HCT116 (cell line): ENCODE measurements around the gene SEPTIN3. TPM values are rescaled to one million over a fixed set of nuclear protein-coding genes. Genes with fewer than 3 reads are reported as not detected.
A peak's percentile ranks its signal among the peaks of the same experiment; 100 is the strongest.

Experiments
- ATAC-seq: fragments of 200-7000 bp; cut with Tn5 transposase; 2 replicates; pipeline ENCODE4 v1.9.1; 2020; ENCODE audit warnings: mild to moderate bottlenecking, moderate library complexity
- BruUV-seq: library from RNA; stranded (reverse); fragments of 400-500 nt; replicated peaks from 2 replicates; lab custom pipeline; 2021; lab: Mats Ljungman, UMichigan
- CTCF ChIA-PET: fragments of 300-600 bp; sonication (Branson Sonifier 250); formaldehyde crosslinking; loops from one replicate; lab custom pipeline; 2021; ENCODE audit warnings: antibody characterized with exemption; lab: Charles Lee
- POLR2A ChIA-PET: fragments of 300-600, 350-600 bp; sonication (Branson Sonifier 250); formaldehyde crosslinking; loops from one replicate; lab custom pipeline; 2021; ENCODE audit warnings: antibody characterized with exemption; lab: Charles Lee
- RAD21 ChIA-PET, 2 experiments: fragments of 300-600 bp; sonication (Branson Sonifier 250); formaldehyde crosslinking; loops; one replicate each; lab custom pipeline; 2023; ENCODE audit warnings: low total read pairs in 2 of 2; ENCODE audit not compliant: uncharacterized antibody in 2 of 2, unreplicated experiment in 2 of 2, low non-redundant PET in 1 of 2; lab: Charles Lee
- DNase-seq: peaks from one replicate; pipeline ENCODE4 v3.0.0-alpha.2; 2010; ENCODE audit warnings: low read depth, low spot score
- H2AFZ ChIP-seq: fragments of 200-600 bp; shearing (Covaris generic), sonication (generic); 2 replicates; pipeline ENCODE4 v1.6.1; 2017; ENCODE audit warnings: low read depth, mixed run types, mixed read lengths, antibody characterized with exemption, low read length; ENCODE audit not compliant: poor library complexity, severe bottlenecking
- H3K27ac ChIP-seq: 2 replicates; pipeline ENCODE4 v1.5.1; 2012; ENCODE audit warnings: low read depth, low read length
- H3K27me3 ChIP-seq: fragments of 200-600 bp; sonication (generic); 2 replicates; pipeline ENCODE4 v1.6.1; 2016; ENCODE audit warnings: mixed run types, low read length, mixed read lengths; ENCODE audit not compliant: insufficient read depth
- H3K36me3 ChIP-seq, 2 experiments: fragments of 200-500 bp in 1 of 2; fragments of 200-600 bp in 1 of 2; sonication (Bioruptor generic) in 1 of 2; sonication (generic) in 1 of 2; 2 replicates each; pipeline versions ENCODE4 v1.5.1 to v1.6.1; 2014 to 2016; ENCODE audit warnings: low read length in 2 of 2, inconsistent platforms in 1 of 2, mixed read lengths in 1 of 2, mixed run types in 1 of 2; ENCODE audit not compliant: insufficient read depth in 2 of 2, control insufficient read depth in 1 of 2
- H3K4me1 ChIP-seq, 2 experiments: fragments of 200-600 bp in 1 of 2; sonication (generic) in 1 of 2; 2 replicates each; pipeline versions ENCODE4 v1.5.1 to v1.6.1; 2012 to 2017; ENCODE audit warnings: low read length in 2 of 2, inconsistent platforms in 1 of 2, mild to moderate bottlenecking in 1 of 2, mixed read lengths in 1 of 2, mixed run types in 1 of 2, moderate library complexity in 1 of 2; ENCODE audit not compliant: insufficient read depth in 2 of 2, control insufficient read depth in 1 of 2
- H3K4me2 ChIP-seq: fragments of 200-600 bp; sonication (generic); 2 replicates; pipeline ENCODE4 v1.6.1; 2017; ENCODE audit warnings: mixed run types, low read length, mixed read lengths
- H3K4me3 ChIP-seq, 2 experiments: fragments of 200-600 bp in 1 of 2; sonication (generic) in 1 of 2; replicated peaks in 1 of 2; 2 replicates each; pipeline ENCODE4 v1.5.1; 2011 to 2016; ENCODE audit warnings: low read length in 2 of 2, control low read depth in 1 of 2, low read depth in 1 of 2, mild to moderate bottlenecking in 1 of 2, mixed read lengths in 1 of 2, mixed run types in 1 of 2
- H3K79me2 ChIP-seq: fragments of 200-600 bp; sonication (generic); 2 replicates; pipeline ENCODE4 v1.6.1; 2017; ENCODE audit warnings: mild to moderate bottlenecking, mixed run types, low read length, moderate library complexity, mixed read lengths; ENCODE audit not compliant: insufficient read depth
- H3K9ac ChIP-seq: fragments of 200-600 bp; sonication (generic); 2 replicates; pipeline ENCODE4 v1.6.1; 2016; ENCODE audit warnings: low read length, mixed read lengths
- H3K9me2 ChIP-seq: fragments of 200-600 bp; sonication (generic), shearing (Covaris generic); 2 replicates; pipeline ENCODE4 v1.6.1; 2017; ENCODE audit warnings: mixed run types, mild to moderate bottlenecking, moderate library complexity; ENCODE audit not compliant: insufficient read depth
- H3K9me3 ChIP-seq, 2 experiments: fragments of 200-500 bp in 1 of 2; fragments of 200-600 bp in 1 of 2; sonication (Bioruptor generic) in 1 of 2; sonication (generic) in 1 of 2; 2 replicates each; pipeline ENCODE4 v1.6.1; 2014 to 2017; ENCODE audit warnings: low read length in 2 of 2, mixed read lengths in 2 of 2, inconsistent platforms in 1 of 2, low read depth in 1 of 2, mild to moderate bottlenecking in 1 of 2, mixed run types in 1 of 2, moderate library complexity in 1 of 2; ENCODE audit not compliant: control insufficient read depth in 1 of 2, insufficient read depth in 1 of 2
- H4K20me1 ChIP-seq: fragments of 200-600 bp; sonication (generic), shearing (Covaris generic); 2 replicates; pipeline ENCODE4 v1.6.1; 2017; ENCODE audit warnings: mixed run types, mild to moderate bottlenecking, moderate library complexity; ENCODE audit not compliant: insufficient read depth
- CTCF ChIP-seq, 3 experiments: fragments of 200-600 bp in 1 of 3; sonication (generic) in 1 of 3; IDR thresholded peaks in 2 of 3; conservative IDR thresholded peaks in 1 of 3; 2 replicates each; pipeline ENCODE4 v1.5.1; 2012 to 2017; ENCODE audit warnings: low read depth in 2 of 3, low read length in 2 of 3, antibody characterized with exemption in 1 of 3, borderline replicate concordance in 1 of 3, control low read depth in 1 of 3, mild to moderate bottlenecking in 1 of 3, mixed read lengths in 1 of 3, mixed run types in 1 of 3, moderate library complexity in 1 of 3; ENCODE audit not compliant: insufficient read depth in 1 of 3
- EGR1 ChIP-seq: IDR thresholded peaks from 2 replicates; pipeline ENCODE4 v1.6.1; 2012; ENCODE audit warnings: low read depth
- EZH2 ChIP-seq: fragments of 200-600 bp; sonication (generic); IDR thresholded peaks from 2 replicates; pipeline ENCODE4 v1.6.1; 2017; ENCODE audit warnings: antibody characterized with exemption, mixed run types
- intact Hi-C: fragments of 100-400 bp; cut with micrococcal nuclease; formaldehyde crosslinking; loops from 2 replicates; pipeline ENCODE4 v1.10.0; 2022
- total RNA-seq: library from RNA; stranded (reverse); gene quantifications from one replicate; pipeline ENCODE4 v1.2.1, GENCODE V29; 2021; ENCODE audit not compliant: unreplicated experiment

The SEPTIN3 gene
- total RNA-seq, 1 experiment from 2014 or later: 9.3 TPM

GRCh38 chr22:41963453-41964111 is 5.7 kb upstream of the SEPTIN3 start:
- Histone ChIP-seq H3K4me1 (peaks cover 0 to 10% of the 10 kb centered on the region in 2 experiments; a peak in 1 of 4 replicates), H2AFZ (no peak overlapping the region), H3K4me2 (no peak overlapping the region), H3K9ac (no peak overlapping the region), H3K27me3 (no peaks in the 10 kb centered on the region), H4K20me1 (no peaks in the 10 kb centered on the region), H3K79me2 (no peaks in the 10 kb centered on the region), H3K4me3 (no peak overlapping the region), H3K36me3 (no peaks in the 10 kb centered on the region), H3K9me2 (no peaks in the 10 kb centered on the region), H3K9me3 (no peaks in the 10 kb centered on the region; a peak in 1 of 4 replicates), H3K27ac (no peak overlapping the region)
- ATAC-seq (no peak), DNase-seq (no peak)
- CTCF ChIA-PET: no interaction called here
- POLR2A ChIA-PET: no interaction called here
- BruUV-seq: no TSS peak
- RAD21 ChIA-PET: no interaction called here
- no peak for TF ChIP-seq CTCF (IDR thresholded peaks at IDR 0.05 in 2 of 3, conservative IDR thresholded peaks at IDR 0.05 in 1 of 3; ENCODE audit: borderline replicate concordance in 1 of 3, insufficient read depth in 1 of 3, low read depth in 2 of 3, low read length in 2 of 3)
- intact Hi-C loops: no loop called here

GRCh38 chr22:41964112-41964491 is 5.1 kb upstream of the SEPTIN3 start:
- no peaks in the 10 kb centered on the region for H3K36me3 ChIP-seq
- H3K79me2 ChIP-seq: no peaks in the 10 kb centered on the region
- TF ChIP-seq EZH2 (no peak), EGR1 (peak; percentile 19; the same call in 1 of the 2 replicates)
- peaks cover 0 to 14% of the 10 kb centered on the region in 2 experiments; a peak in 1 of 4 replicates for H3K4me1 ChIP-seq
- no TSS peak for BruUV-seq
- H3K9ac ChIP-seq: no peak overlapping the region
- H4K20me1 ChIP-seq: no peaks in the 10 kb centered on the region
- H2AFZ ChIP-seq: no peak overlapping the region
- ATAC-seq (no peak), DNase-seq (no peak)
- intact Hi-C loops: no loop called here
- no peak overlapping the region for H3K4me3 ChIP-seq
- no peaks in the 10 kb centered on the region for H3K9me2 ChIP-seq
- ChIA-PET POLR2A (no interaction called here), RAD21 (no interaction called here), CTCF (no interaction called here)
- no peak overlapping the region for H3K27ac ChIP-seq
- H3K9me3 ChIP-seq: no peaks in the 10 kb centered on the region; a peak in 1 of 4 replicates
- no peaks in the 10 kb centered on the region for H3K27me3 ChIP-seq
- no peak overlapping the region for H3K4me2 ChIP-seq
